ENCODE measurements around the gene NPHS1.

DNA sequence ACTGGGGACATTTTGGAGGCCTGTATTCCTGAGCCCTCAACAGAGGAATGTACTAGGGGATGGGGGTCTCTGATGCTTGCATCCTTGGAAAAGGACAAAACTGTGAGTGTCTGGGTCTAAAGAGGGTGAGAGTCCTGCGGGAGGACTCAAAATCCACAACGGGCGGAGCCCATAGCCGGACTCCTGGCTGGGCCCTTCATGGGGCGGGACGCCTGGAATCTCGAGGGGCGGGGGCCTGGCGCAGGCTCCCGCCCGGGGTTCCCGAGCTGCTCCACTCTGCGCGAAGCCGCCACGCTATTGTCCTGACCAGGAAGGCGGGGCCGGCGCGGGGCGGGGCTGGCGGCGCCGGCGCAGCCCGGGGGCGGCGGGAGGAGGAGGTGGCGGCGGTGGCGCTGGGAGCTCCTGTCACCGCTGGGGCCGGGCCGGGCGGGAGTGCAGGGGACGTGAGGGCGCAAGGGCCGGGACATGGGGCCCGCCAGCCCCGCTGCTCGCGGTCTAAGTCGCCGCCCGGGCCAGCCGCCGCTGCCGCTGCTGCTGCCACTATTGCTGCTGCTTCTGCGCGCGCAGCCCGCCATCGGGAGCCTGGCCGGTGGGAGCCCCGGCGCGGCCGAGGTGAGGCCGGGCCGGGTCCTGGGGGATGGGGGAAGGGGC, 16.0 kb upstream of the NPHS1 start, which contains the start of gene APLP1:
- TF ChIP-seq, protein P1, sequence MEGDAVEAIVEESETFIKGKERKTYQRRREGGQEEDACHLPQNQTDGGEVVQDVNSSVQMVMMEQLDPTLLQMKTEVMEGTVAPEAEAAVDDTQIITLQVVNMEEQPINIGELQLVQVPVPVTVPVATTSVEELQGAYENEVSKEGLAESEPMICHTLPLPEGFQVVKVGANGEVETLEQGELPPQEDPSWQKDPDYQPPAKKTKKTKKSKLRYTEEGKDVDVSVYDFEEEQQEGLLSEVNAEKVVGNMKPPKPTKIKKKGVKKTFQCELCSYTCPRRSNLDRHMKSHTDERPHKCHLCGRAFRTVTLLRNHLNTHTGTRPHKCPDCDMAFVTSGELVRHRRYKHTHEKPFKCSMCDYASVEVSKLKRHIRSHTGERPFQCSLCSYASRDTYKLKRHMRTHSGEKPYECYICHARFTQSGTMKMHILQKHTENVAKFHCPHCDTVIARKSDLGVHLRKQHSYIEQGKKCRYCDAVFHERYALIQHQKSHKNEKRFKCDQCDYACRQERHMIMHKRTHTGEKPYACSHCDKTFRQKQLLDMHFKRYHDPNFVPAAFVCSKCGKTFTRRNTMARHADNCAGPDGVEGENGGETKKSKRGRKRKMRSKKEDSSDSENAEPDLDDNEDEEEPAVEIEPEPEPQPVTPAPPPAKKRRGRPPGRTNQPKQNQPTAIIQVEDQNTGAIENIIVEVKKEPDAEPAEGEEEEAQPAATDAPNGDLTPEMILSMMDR (IDR thresholded peaks at IDR 0.05): no peak
- TF ChIP-seq POLR2A (IDR thresholded peaks at IDR 0.05): no peak

Measured in adrenal gland (tissue), 5 donors.